GM04504 (cell line): Measurements from ENCODE around the gene KRTAP19-1.
"Not testable (repeated sequence)": the region's sequence is repeated elsewhere in the genome, so short reads cannot be mapped to it uniquely, and the experiment has no call there.

Experiments
- DNase-seq: peaks from one replicate; pipeline ENCODE4 v3.0.0-alpha.2; 2012; ENCODE audit warnings: low read depth

KRTAP19-1 gene

GRCh38 chr21:30480145-30480544 is at the start of gene KRTAP19-1:
KRTAP19-1 (minus strand) TSS chr21:30480367; CDS start chr21:30480317, 50 bp downstream.
- DNase-seq: no peak

GRCh38 chr21:30518876-30519275 is 38.7 kb upstream of the KRTAP19-1 start:
- DNase-seq: no peak

- DNase-seq: no peak
Observed at GRCh38 chr21:30515681-30516080, 35.5 kb upstream of the KRTAP19-1 start.

- DNase-seq: not testable (repeated sequence)
Observed at GRCh38 chr21:30505621-30506205, 25.5 kb upstream of the KRTAP19-1 start.

GRCh38 chr21:30502041-30502440 is 21.9 kb upstream of the KRTAP19-1 start, which contains the start of gene KRTAP19-5:
KRTAP19-5 (minus strand) TSS chr21:30502141; CDS start chr21:30502090, 51 bp downstream.
- DNase-seq: no peak

- no peak for DNase-seq
Observed at GRCh38 chr21:30497065-30497464, 16.9 kb upstream of the KRTAP19-1 start, which contains the start of gene KRTAP19-4. KRTAP19-4 (minus strand) TSS chr21:30497165; CDS start chr21:30497110, 55 bp downstream.

GRCh38 chr21:30491963-30492428 is 11.8 kb upstream of the KRTAP19-1 start, which contains the start of gene KRTAP19-3:
KRTAP19-3 (minus strand) TSS chr21:30492013; CDS start chr21:30491957, 56 bp downstream.
- DNase-seq: no peak

- no peak for DNase-seq
Observed at GRCh38 chr21:30487336-30487735, 7.2 kb upstream of the KRTAP19-1 start, which contains the start of gene KRTAP19-2. KRTAP19-2 (minus strand) TSS chr21:30487436; CDS start chr21:30487348, 88 bp downstream.

GRCh38 chr21:30486180-30486579 is 6.0 kb upstream of the KRTAP19-1 start:
- DNase-seq: no peak

- no peak for DNase-seq
Observed at GRCh38 chr21:30482130-30482529, 2.0 kb upstream of the KRTAP19-1 start.

GRCh38 chr21:30479259-30479658 is 908 bp downstream of the KRTAP19-1 start:
- no peak for DNase-seq

GRCh38 chr21:30478004-30478403 is 2.2 kb downstream of the KRTAP19-1 start:
- no peak for DNase-seq

- DNase-seq: no peak
Observed at GRCh38 chr21:30468900-30469714, 11.1 kb downstream of the KRTAP19-1 start.

GRCh38 chr21:30463713-30464112 is 16.5 kb downstream of the KRTAP19-1 start:
- DNase-seq: no peak

- no peak for DNase-seq
Observed at GRCh38 chr21:30448514-30448913, 31.7 kb downstream of the KRTAP19-1 start.

GRCh38 chr21:30447056-30447455 is 33.1 kb downstream of the KRTAP19-1 start:
- DNase-seq: no peak

- DNase-seq: no peak
Observed at GRCh38 chr21:30444204-30444603, 36.0 kb downstream of the KRTAP19-1 start.

GRCh38 chr21:30443226-30443625 is 36.9 kb downstream of the KRTAP19-1 start:
- no peak for DNase-seq

GRCh38 chr21:30439975-30440374 is 40.2 kb downstream of the KRTAP19-1 start, which contains the start of gene KRTAP15-1:
KRTAP15-1 (plus strand) TSS chr21:30440275; CDS start chr21:30440328, 53 bp downstream.
- no peak for DNase-seq

- no peak for DNase-seq
Observed at GRCh38 chr21:30437010-30437565, 43.1 kb downstream of the KRTAP19-1 start.

GRCh38 chr21:30434033-30434631 is 46.0 kb downstream of the KRTAP19-1 start:
- no peak for DNase-seq

- no peak for DNase-seq
Observed at GRCh38 chr21:30430170-30430655, 50.0 kb downstream of the KRTAP19-1 start, which contains the start of gene KRTAP13-4. KRTAP13-4 (plus strand) TSS chr21:30430220; CDS start chr21:30430276, 56 bp downstream.
